Osteocyte (in vitro differentiated cells): ENCODE data around the gene HOXC9. TPM values are rescaled to one million over a fixed set of nuclear protein-coding genes. Genes with fewer than 3 reads are reported as not detected.

Source experiments
- DNase-seq: peaks from one replicate; pipeline ENCODE4 v3.0.0; 2021; ENCODE audit warnings: mixed read lengths; ENCODE audit not compliant: unreplicated experiment; ENCODE audit errors: extremely low spot score
- H3K27ac Mint-ChIP-seq: one replicate; pipeline ENCODE4 v1.8.0; 2021; ENCODE audit warnings: mild to moderate bottlenecking, mixed read lengths; ENCODE audit not compliant: unreplicated experiment
- H3K27me3 Mint-ChIP-seq: one replicate; pipeline ENCODE4 v1.8.0; 2021; ENCODE audit warnings: mixed read lengths; ENCODE audit not compliant: unreplicated experiment
- H3K36me3 Mint-ChIP-seq: one replicate; pipeline ENCODE4 v1.8.0; 2021; ENCODE audit warnings: mixed read lengths; ENCODE audit not compliant: unreplicated experiment
- H3K4me1 Mint-ChIP-seq: one replicate; pipeline ENCODE4 v1.8.0; 2021; ENCODE audit warnings: mixed read lengths; ENCODE audit not compliant: unreplicated experiment
- H3K4me3 Mint-ChIP-seq: one replicate; pipeline ENCODE4 v1.8.0; 2021; ENCODE audit warnings: mild to moderate bottlenecking, moderate library complexity, mixed read lengths; ENCODE audit not compliant: unreplicated experiment
- H3K9me3 Mint-ChIP-seq: one replicate; pipeline ENCODE4 v1.8.0; 2021; ENCODE audit warnings: mixed read lengths; ENCODE audit not compliant: unreplicated experiment
- total RNA-seq: library from RNA; stranded (reverse); gene quantifications from 2 replicates; pipeline ENCODE4 v1.2.1, GENCODE V29; 2021
- TF ChIP-seq, protein P1 (sequence below): fragments of 200-600 bp; sonication (generic); IDR thresholded peaks from 2 replicates; pipeline ENCODE4 v1.5.0; 2021; ENCODE audit warnings: antibody characterized with exemption, mild to moderate bottlenecking, moderate library complexity

HOXC9 gene
- total RNA-seq, 1 donor from 2014 or later: not detected

DNA sequence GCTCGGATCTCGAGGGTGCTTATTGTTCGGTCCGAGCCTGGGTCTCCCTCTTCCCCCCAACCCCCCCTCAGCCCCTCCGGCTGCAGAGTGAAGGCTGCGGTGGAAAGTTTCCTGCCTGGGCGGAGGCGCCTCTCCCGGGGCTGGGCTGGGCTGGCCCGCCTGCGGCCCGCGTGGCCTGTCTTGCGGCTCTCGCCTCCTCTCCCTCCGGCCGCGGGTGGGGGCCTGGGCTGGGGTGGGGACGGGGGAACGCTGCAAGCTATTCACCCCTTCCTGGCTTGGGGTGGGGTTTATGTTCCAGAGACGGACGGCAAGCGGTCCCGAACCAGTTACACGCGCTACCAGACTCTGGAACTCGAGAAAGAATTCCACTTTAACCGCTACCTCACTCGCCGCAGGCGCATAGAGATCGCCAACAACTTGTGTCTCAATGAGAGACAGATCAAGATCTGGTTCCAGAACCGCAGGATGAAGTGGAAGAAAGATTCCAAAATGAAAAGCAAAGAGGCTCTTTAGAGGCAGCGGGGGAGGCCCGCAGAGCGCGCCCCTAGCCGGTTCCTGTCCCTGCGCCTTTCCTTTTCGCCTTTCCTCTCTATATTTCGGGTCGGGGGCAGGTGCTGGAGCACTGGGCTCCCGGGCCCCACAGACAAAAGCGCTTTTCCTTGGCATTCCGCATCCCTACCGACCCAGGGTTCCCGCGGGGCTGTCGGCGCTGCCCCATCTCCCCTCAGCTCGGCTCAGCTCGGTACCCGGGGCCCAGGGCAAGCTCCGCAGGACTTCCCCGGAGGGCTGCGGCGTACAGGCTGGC lies 34.2 kb downstream of the HOXC9 start:
- H3K27me3 Mint-ChIP-seq: peaks cover 82% of the 10 kb centered on the region
- H3K4me1 Mint-ChIP-seq: peaks cover 21% of the 10 kb centered on the region
- H3K36me3 Mint-ChIP-seq: no peaks in the 10 kb centered on the region
- H3K9me3 Mint-ChIP-seq: peaks cover 4% of the 10 kb centered on the region
- TF ChIP-seq, protein P1, sequence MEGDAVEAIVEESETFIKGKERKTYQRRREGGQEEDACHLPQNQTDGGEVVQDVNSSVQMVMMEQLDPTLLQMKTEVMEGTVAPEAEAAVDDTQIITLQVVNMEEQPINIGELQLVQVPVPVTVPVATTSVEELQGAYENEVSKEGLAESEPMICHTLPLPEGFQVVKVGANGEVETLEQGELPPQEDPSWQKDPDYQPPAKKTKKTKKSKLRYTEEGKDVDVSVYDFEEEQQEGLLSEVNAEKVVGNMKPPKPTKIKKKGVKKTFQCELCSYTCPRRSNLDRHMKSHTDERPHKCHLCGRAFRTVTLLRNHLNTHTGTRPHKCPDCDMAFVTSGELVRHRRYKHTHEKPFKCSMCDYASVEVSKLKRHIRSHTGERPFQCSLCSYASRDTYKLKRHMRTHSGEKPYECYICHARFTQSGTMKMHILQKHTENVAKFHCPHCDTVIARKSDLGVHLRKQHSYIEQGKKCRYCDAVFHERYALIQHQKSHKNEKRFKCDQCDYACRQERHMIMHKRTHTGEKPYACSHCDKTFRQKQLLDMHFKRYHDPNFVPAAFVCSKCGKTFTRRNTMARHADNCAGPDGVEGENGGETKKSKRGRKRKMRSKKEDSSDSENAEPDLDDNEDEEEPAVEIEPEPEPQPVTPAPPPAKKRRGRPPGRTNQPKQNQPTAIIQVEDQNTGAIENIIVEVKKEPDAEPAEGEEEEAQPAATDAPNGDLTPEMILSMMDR: no peak
- no peak overlapping the region for H3K27ac Mint-ChIP-seq
- H3K4me3 Mint-ChIP-seq: no peak overlapping the region
- no peak for DNase-seq

DNA sequence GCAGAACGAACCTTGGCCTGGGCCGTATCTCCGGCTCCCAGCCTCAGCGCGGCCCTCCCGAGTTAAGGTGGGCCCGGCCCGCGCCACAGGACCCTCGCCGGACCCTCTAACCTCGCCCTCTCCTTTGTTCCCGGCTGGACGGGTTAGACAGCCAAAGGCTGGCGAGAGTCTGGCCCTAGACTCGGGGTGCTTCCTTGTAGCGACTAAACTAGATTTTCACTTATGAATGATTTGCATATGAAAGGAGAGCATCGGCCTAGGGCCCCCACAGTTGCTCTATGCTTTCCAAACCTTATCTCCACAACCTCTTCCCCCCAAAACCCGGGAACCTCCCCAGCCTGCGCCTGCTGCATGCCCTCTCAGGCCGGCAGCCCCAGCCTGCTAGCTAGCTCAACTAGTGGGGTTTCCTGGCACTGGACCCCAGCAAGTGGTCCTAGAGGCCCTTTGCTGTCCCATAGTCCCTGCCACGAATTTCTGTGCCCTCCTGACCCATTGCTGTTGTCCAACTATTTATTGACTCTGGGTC lies 34.9 kb downstream of the HOXC9 start:
- H3K36me3 Mint-ChIP-seq: no peaks in the 10 kb centered on the region

DNA sequence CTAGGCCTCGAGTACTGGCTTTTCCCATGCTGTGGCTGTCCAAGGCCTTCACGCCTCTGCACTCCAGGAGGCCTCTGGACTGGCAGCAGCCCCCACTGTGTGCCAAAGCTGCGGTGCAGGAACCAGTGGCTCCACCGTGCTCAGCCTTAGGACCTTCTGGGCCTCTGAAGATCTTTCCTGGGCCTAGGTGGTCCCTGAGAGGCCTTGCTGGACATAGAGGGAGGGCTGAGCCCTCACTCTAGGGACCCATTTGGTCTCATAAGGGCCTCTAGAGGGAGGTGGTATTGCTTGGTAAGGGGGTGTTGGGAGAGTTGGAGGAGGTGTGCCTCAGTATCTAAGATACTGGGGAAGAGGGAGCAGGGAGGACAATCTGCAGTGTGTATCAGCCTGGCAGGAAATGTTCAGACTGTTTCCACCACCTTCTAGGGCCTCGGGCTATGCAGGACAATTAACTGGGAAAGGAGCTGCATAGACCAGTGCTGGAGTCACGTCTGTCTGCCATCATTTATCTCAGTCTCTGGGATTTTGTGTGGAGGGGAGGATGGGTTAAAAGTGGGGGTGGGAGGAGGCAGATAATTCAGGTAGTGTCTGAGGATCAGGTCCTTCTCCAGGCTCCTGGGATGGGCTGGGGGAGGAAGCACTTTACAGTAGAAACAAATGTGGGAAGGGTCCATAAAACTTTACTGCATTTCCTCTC lies 35.8 kb downstream of the HOXC9 start:
- no peak for DNase-seq
- peaks cover 4% of the 10 kb centered on the region for H3K9me3 Mint-ChIP-seq
- H3K36me3 Mint-ChIP-seq: no peaks in the 10 kb centered on the region
- H3K4me1 Mint-ChIP-seq: peaks cover 11% of the 10 kb centered on the region
- peaks cover 86% of the 10 kb centered on the region for H3K27me3 Mint-ChIP-seq
- H3K27ac Mint-ChIP-seq: no peak overlapping the region
- H3K4me3 Mint-ChIP-seq: no peak overlapping the region
- TF ChIP-seq, protein P1: no peak

More for the DNA sequence above, 34.9 kb downstream of the HOXC9 start:
- H3K4me3 Mint-ChIP-seq: no peak overlapping the region
- no peak for DNase-seq
- H3K9me3 Mint-ChIP-seq: peaks cover 4% of the 10 kb centered on the region
- peaks cover 83% of the 10 kb centered on the region for H3K27me3 Mint-ChIP-seq
- TF ChIP-seq, protein P1: no peak
- H3K27ac Mint-ChIP-seq: no peak overlapping the region
- peaks cover 16% of the 10 kb centered on the region for H3K4me1 Mint-ChIP-seq

DNA sequence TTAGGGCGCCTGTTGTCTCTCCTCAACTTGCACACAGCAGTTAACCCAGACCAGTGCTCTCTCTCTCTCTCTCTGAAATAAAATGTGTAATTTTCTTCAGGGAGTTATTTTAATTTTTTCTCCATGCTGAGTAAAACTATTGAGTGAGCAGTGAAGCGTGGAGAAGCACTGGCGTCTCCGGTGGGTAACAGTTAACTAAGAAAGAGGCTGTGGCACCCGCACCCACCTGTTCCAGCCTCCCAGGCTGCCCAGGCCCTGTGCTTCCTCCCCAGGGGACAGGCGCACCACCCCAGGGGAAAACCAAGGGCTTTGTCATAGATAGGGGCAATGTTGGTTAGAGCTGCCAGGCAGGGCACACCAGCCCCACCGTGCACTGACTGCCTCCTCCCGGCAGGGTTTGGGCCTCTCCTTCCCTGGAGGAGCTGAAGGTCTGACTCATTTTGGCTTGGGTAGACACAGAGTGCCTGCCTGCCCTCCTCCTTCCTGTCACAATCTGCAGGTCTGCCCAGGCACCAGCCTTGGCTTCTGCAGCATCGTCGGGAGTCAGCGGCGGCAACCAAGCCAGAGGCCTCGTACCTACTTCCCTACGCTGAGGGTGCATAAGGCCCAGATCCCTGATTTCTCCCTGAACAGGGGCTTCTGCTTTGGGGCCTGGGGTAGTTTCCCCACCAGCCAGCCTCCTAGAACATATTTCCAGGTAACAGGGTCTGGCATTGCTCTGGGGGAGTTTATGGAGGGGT lies 36.8 kb downstream of the HOXC9 start:
- DNase-seq: no peak
- H3K4me3 Mint-ChIP-seq: no peak overlapping the region
- H3K36me3 Mint-ChIP-seq: no peaks in the 10 kb centered on the region
- H3K4me1 Mint-ChIP-seq: peaks cover 7% of the 10 kb centered on the region
- TF ChIP-seq, protein P1: no peak
- H3K9me3 Mint-ChIP-seq: peaks cover 4% of the 10 kb centered on the region
- no peak overlapping the region for H3K27ac Mint-ChIP-seq
- H3K27me3 Mint-ChIP-seq: peaks cover 83% of the 10 kb centered on the region
